ENCODE results near the gene FFAR2. TPM values are rescaled to one million over a fixed set of nuclear protein-coding genes. Genes with fewer than 3 reads are reported as not detected.

Gene FFAR2
- total RNA-seq, 1 experiment from 2014 or later, result not detected

DNA sequence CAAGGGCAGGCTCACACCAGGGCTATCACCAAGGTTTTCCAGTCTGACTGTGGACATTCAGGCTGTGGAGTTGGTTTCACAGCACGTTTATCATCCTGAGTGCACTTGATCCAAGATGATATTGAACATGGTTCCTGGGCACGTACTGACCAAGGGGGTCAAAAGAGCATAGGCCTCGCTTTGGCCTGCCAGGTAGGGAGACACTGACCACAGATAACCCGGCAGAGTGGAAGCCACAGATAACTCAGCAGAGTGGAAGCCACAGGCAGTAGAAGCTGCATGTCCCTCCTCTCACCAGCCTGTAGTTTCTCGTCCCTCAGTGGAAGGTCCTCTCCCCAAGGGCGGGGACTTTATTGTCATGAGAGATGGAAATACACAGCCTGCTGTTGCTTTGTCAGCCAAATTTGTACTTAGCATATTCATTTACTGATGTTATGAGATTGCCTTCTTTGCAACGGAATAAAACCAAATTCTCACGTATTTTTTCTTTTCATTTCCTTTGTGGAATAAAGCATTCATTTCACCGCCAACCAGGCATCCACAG, 51.0 kb downstream of the FFAR2 start:
- intact Hi-C loops (cut with micrococcal nuclease), result no loop called here
- H3K9me3 ChIP-seq (ENCODE audit: control insufficient read depth in 1 of 2, insufficient read depth in 1 of 2, low read depth in 1 of 2, low read length in 2 of 2), result no peaks in the 10 kb centered on the region
- H3K4me1 ChIP-seq (ENCODE audit: control insufficient read depth in 1 of 2, insufficient read depth in 2 of 2, low read length in 2 of 2), result peaks cover 4 to 11% of the 10 kb centered on the region in 2 experiments; a peak in 3 of 4 replicates
- ChIA-PET RAD21 (ENCODE audit: low non-redundant PET in 1 of 2, low total read pairs in 2 of 2, uncharacterized antibody in 2 of 2, unreplicated experiment in 2 of 2) (no interaction called here), POLR2A (no interaction called here), CTCF (no interaction called here)
- no peak overlapping the region for H3K4me2 ChIP-seq (ENCODE audit: low read length)
- H3K27me3 ChIP-seq (ENCODE audit: insufficient read depth, low read length), result no peaks in the 10 kb centered on the region
- no peaks in the 10 kb centered on the region for H4K20me1 ChIP-seq (ENCODE audit: insufficient read depth)
- H3K36me3 ChIP-seq (ENCODE audit: control insufficient read depth in 1 of 2, insufficient read depth in 2 of 2, low read length in 2 of 2), result peaks cover 21 to 23% of the 10 kb centered on the region in 2 experiments; a peak in 3 of 4 replicates
- no peaks in the 10 kb centered on the region for H3K79me2 ChIP-seq (ENCODE audit: insufficient read depth, low read length)
- no peak overlapping the region for H3K4me3 ChIP-seq (replicated peaks in 1 of 2; ENCODE audit: low read depth in 1 of 2, low read length in 2 of 2)
- BruUV-seq (replicated peaks), result no TSS peak
- no peak for TF ChIP-seq CEBPB (IDR thresholded peaks at IDR 0.05; ENCODE audit: low read depth)
- no peak overlapping the region for H3K27ac ChIP-seq (ENCODE audit: low read depth, low read length)
- no peak overlapping the region for H3K9ac ChIP-seq (ENCODE audit: low read length)
- DNase-seq (ENCODE audit: low read depth, low spot score), result no peak
- no peaks in the 10 kb centered on the region for H3K9me2 ChIP-seq (ENCODE audit: insufficient read depth)
- no peak overlapping the region for H2AFZ ChIP-seq (ENCODE audit: low read depth, low read length, poor library complexity, severe bottlenecking)
- ATAC-seq, result no peak

GRCh38 chr19:35500611-35501010, 52.6 kb downstream of the FFAR2 start:
- Histone ChIP-seq H3K36me3 (ENCODE audit: control insufficient read depth in 1 of 2, insufficient read depth in 2 of 2, low read length in 2 of 2) (peaks cover 29 to 31% of the 10 kb centered on the region in 2 experiments; a peak in 3 of 4 replicates), H3K27ac (ENCODE audit: low read depth, low read length) (no peak overlapping the region), H3K9ac (ENCODE audit: low read length) (no peak overlapping the region), H3K27me3 (ENCODE audit: insufficient read depth, low read length) (no peaks in the 10 kb centered on the region), H4K20me1 (ENCODE audit: insufficient read depth) (no peaks in the 10 kb centered on the region), H3K9me2 (ENCODE audit: insufficient read depth) (no peaks in the 10 kb centered on the region), H3K4me3 (replicated peaks in 1 of 2; ENCODE audit: low read depth in 1 of 2, low read length in 2 of 2) (no peak overlapping the region), H3K9me3 (ENCODE audit: control insufficient read depth in 1 of 2, insufficient read depth in 1 of 2, low read depth in 1 of 2, low read length in 2 of 2) (no peaks in the 10 kb centered on the region), H3K79me2 (ENCODE audit: insufficient read depth, low read length) (peaks cover 4% of the 10 kb centered on the region; the same call in 1 of the 2 replicates), H3K4me1 (ENCODE audit: control insufficient read depth in 1 of 2, insufficient read depth in 2 of 2, low read length in 2 of 2) (peaks cover 0 to 4% of the 10 kb centered on the region in 2 experiments; a peak in 3 of 4 replicates), H2AFZ (ENCODE audit: low read depth, low read length, poor library complexity, severe bottlenecking) (no peak overlapping the region), H3K4me2 (ENCODE audit: low read length) (no peak overlapping the region)
- DNase-seq (ENCODE audit: low read depth, low spot score) (no peak), ATAC-seq (no peak)
- RAD21 ChIA-PET (ENCODE audit: low non-redundant PET in 1 of 2, low total read pairs in 2 of 2, uncharacterized antibody in 2 of 2, unreplicated experiment in 2 of 2), result no interaction called here
- BruUV-seq (replicated peaks), result no TSS peak
- TF ChIP-seq ZBTB33 (IDR thresholded peaks at IDR 0.05; ENCODE audit: extremely low read depth, insufficient replicate concordance, low read length) (no peak), SRF (IDR thresholded peaks at IDR 0.05; ENCODE audit: low read depth) (no peak), FOSL1 (IDR thresholded peaks at IDR 0.05; ENCODE audit: low read depth) (no peak), SIN3A (IDR thresholded peaks at IDR 0.05; ENCODE audit: low read depth) (no peak), SP1 (IDR thresholded peaks at IDR 0.05; ENCODE audit: low read depth) (no peak), ZNF274 (IDR thresholded peaks at IDR 0.05; ENCODE audit: low read depth, low read length) (no peak), POLR2AphosphoS5 (IDR thresholded peaks at IDR 0.05; ENCODE audit: low read depth, low read length) (no peak)
- TF ChIP-seq, protein P1, sequence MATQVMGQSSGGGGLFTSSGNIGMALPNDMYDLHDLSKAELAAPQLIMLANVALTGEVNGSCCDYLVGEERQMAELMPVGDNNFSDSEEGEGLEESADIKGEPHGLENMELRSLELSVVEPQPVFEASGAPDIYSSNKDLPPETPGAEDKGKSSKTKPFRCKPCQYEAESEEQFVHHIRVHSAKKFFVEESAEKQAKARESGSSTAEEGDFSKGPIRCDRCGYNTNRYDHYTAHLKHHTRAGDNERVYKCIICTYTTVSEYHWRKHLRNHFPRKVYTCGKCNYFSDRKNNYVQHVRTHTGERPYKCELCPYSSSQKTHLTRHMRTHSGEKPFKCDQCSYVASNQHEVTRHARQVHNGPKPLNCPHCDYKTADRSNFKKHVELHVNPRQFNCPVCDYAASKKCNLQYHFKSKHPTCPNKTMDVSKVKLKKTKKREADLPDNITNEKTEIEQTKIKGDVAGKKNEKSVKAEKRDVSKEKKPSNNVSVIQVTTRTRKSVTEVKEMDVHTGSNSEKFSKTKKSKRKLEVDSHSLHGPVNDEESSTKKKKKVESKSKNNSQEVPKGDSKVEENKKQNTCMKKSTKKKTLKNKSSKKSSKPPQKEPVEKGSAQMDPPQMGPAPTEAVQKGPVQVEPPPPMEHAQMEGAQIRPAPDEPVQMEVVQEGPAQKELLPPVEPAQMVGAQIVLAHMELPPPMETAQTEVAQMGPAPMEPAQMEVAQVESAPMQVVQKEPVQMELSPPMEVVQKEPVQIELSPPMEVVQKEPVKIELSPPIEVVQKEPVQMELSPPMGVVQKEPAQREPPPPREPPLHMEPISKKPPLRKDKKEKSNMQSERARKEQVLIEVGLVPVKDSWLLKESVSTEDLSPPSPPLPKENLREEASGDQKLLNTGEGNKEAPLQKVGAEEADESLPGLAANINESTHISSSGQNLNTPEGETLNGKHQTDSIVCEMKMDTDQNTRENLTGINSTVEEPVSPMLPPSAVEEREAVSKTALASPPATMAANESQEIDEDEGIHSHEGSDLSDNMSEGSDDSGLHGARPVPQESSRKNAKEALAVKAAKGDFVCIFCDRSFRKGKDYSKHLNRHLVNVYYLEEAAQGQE (IDR thresholded peaks at IDR 0.05; ENCODE audit: low read depth), result no peak
- intact Hi-C loops (cut with micrococcal nuclease), result no loop called here
- CTCF ChIA-PET, result no interaction called here
- POLR2A ChIA-PET, result no interaction called here
